ENCODE measurements around the gene DCUN1D2.

Gene DCUN1D2

GRCh38 chr13:113413178-113413897 is 77.2 kb downstream of the DCUN1D2 start:
- no peak for DNase-seq (ENCODE audit: low read depth, low spot score)
- no peak for TF ChIP-seq CTCF (IDR thresholded peaks at IDR 0.05; ENCODE audit: insufficient read depth, low read length, missing control alignments)
- CTCF ChIA-PET, result interaction anchor here (1.2 kb wide), 1 partner anchor 20 kb away, joined by 4 read pairs; no protein-coding TSS in a partner anchor
- POLR2A ChIA-PET, result no interaction called here
- H3K4me3 ChIP-seq (ENCODE audit: low read depth, low read length), result no peak overlapping the region

- CTCF ChIA-PET, result interaction anchor here (1.6 kb wide), 1 partner anchor 16 kb away, joined by 8 read pairs; no protein-coding TSS in a partner anchor
- POLR2A ChIA-PET, result no interaction called here
- no peak for DNase-seq (ENCODE audit: low read depth, low spot score)
- TF ChIP-seq CTCF (IDR thresholded peaks at IDR 0.05; ENCODE audit: insufficient read depth, low read length, missing control alignments), result no peak
- H3K4me3 ChIP-seq (ENCODE audit: low read depth, low read length), result no peak overlapping the region
These were observed 78.1 kb downstream of the DCUN1D2 start for GRCh38 chr13:113412440-113412839.

GRCh38 chr13:113411216-113412023 is 79.1 kb downstream of the DCUN1D2 start:
- POLR2A ChIA-PET, result interaction anchor here (0.6 to 1.1 kb wide), 2 partner anchors 9 to 15 kb away, joined by 3 read pairs; no protein-coding TSS in a partner anchor
- H3K4me3 ChIP-seq (ENCODE audit: low read depth, low read length), result peak overlapping the region; percentile 33
- DNase-seq (ENCODE audit: low read depth, low spot score), result peak; percentile 87
- TF ChIP-seq CTCF (IDR thresholded peaks at IDR 0.05; ENCODE audit: insufficient read depth, low read length, missing control alignments), result no peak
- CTCF ChIA-PET, result interaction anchor here (0.5 to 1.6 kb wide), 4 partner anchors 9 to 467 kb away, joined by 3 to 9 read pairs (median 6); no protein-coding TSS in a partner anchor

GRCh38 chr13:113410472-113411201 is 79.9 kb downstream of the DCUN1D2 start:
- CTCF ChIA-PET, result interaction anchor here (0.5 to 3.6 kb wide), 6 partner anchors 8 to 466 kb away, joined by 3 to 21 read pairs (median 6); no protein-coding TSS in a partner anchor
- POLR2A ChIA-PET, result interaction anchor here (0.6 to 1.1 kb wide), 2 partner anchors 8 to 14 kb away, joined by 3 read pairs; no protein-coding TSS in a partner anchor
- DNase-seq (ENCODE audit: low read depth, low spot score), result peak; percentile 42
- H3K4me3 ChIP-seq (ENCODE audit: low read depth, low read length), result peak overlapping the region; percentile 33
- TF ChIP-seq CTCF (IDR thresholded peaks at IDR 0.05; ENCODE audit: insufficient read depth, low read length, missing control alignments), result no peak

GRCh38 chr13:113408562-113408961 is 81.9 kb downstream of the DCUN1D2 start:
- CTCF ChIA-PET, result interaction anchor here (3.6 kb wide), 1 partner anchor 12 kb away, joined by 21 read pairs; no protein-coding TSS in a partner anchor
- DNase-seq (ENCODE audit: low read depth, low spot score), result no peak
- no peak overlapping the region for H3K4me3 ChIP-seq (ENCODE audit: low read depth, low read length)
- POLR2A ChIA-PET, result no interaction called here
- TF ChIP-seq CTCF (IDR thresholded peaks at IDR 0.05; ENCODE audit: insufficient read depth, low read length, missing control alignments), result no peak
